GM12801 (cell line): ENCODE measurements around the gene GDAP1L1.

Experiments used
- TF ChIP-seq, protein P1 (sequence below): IDR thresholded peaks from one replicate; pipeline ENCODE4 v1.5.1; 2011; ENCODE audit warnings: control low read depth; ENCODE audit not compliant: insufficient read length; ENCODE audit errors: extremely low read depth

Gene GDAP1L1

DNA sequence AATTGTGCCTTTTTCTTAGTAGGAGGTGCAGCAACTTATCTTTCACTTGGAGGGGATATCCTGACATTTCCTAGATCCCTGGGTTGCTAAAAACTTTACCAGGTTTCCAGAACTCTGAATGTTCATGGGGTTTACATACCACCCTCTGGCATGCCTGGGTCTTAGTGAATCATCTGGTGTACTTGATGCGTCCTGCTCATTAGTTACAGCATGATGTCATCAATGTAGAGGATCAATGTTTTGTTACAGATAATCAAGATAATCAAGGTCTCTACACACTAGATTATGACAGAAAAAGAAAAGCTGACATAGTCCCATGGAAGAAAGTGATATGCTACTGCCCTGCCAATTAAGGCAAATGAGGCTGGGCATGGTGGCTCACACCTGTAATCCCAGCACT lies 36.9 kb downstream of the GDAP1L1 start:
- TF ChIP-seq, protein P1, sequence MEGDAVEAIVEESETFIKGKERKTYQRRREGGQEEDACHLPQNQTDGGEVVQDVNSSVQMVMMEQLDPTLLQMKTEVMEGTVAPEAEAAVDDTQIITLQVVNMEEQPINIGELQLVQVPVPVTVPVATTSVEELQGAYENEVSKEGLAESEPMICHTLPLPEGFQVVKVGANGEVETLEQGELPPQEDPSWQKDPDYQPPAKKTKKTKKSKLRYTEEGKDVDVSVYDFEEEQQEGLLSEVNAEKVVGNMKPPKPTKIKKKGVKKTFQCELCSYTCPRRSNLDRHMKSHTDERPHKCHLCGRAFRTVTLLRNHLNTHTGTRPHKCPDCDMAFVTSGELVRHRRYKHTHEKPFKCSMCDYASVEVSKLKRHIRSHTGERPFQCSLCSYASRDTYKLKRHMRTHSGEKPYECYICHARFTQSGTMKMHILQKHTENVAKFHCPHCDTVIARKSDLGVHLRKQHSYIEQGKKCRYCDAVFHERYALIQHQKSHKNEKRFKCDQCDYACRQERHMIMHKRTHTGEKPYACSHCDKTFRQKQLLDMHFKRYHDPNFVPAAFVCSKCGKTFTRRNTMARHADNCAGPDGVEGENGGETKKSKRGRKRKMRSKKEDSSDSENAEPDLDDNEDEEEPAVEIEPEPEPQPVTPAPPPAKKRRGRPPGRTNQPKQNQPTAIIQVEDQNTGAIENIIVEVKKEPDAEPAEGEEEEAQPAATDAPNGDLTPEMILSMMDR, result no peak

DNA sequence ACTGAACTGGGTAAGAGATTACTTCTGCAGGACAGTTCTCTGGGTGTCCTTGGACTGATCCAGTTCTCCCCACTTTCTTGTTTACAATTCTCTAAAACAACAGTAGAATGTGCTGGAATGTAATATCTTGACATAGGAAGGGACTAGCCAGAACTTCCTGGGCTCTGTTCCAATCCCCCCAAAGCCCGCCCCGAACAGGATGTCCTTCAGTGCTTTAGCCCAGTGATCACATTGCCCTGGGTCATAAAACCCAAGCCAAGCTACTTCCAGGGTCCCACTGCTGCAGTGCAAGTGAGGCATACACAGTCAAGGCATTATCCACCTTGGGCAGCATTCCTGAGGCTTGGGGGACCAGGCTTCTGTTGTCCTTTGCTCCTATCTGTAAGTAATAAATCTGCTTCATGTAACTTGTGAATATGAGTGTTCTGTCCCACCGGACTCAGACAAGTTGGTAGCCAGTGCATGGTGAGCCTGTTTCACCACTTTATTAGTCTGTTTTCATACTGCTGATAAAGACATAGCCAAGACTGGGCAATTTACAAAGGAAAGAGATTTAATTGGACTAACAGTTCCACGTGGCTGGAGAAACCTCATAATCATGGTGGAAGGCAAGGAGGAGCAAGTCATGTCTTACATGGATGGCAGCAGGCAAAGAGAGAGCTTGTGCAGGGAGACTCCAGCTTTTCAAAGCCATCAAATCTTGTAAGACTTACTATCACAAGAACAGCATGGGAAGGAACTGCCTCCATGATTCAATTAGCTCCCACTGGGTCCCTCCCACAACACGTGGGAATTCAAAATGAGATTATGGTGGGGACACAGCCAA lies 40.4 kb downstream of the GDAP1L1 start:
- TF ChIP-seq, protein P1, result no peak

DNA sequence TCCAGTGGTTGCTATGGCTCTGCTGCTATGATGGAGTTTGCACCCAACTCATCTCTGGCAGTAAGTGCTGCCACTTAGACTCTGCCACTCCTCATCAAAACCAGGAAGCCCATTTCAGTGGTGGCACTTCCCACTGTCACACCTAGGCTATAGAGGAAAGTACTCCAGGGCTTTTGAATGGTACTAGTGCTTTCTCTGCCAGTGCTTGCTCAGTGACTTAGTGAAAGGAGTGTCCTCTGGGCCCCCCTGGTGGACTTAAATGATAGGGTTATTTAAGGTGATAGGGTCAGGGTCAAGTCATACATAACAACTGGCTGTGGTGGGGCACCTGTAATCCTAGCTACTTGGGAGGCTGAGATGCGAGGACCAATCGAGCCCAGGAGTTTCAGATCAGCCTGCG lies 41.1 kb downstream of the GDAP1L1 start:
- TF ChIP-seq, protein P1, result no peak

DNA sequence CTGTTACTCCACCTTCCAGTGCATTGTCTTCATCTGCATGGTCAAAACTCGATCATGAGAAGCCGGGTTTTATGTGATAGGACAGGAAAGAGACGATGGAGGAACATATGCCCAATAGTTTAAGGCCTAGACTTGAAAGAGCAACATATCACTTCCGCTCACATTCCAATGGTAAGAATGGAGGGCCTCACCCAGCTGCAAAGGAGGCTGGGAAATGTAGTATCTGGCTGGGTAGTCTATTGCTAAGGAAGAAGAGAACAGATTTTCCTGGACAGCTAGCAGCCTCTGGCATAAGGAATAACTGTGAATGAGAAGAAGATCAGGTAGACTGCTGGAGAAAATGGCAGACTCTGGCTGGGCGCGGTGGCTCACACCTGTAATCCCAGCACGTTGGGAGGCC lies 44.6 kb downstream of the GDAP1L1 start:
- TF ChIP-seq, protein P1, result no peak

DNA sequence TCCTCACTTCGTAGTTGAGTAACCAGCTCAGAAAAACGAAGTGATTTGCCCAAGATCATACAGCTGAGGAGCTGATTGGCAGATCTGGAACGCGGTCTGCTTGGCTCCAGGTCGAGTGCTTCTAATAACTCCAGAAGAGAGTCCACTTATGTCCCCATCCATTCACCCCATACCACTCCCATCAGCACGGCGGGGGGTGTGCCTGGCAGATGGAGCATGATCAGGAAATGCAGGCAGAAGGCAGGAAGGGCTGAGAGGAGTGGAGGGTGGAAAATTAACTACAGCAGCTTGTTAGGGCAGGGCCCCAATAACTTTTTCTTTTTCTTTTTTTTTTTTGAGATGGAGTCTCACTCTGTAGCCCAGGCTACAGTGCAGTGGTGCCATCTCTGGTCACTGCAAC lies 48.9 kb downstream of the GDAP1L1 start:
- TF ChIP-seq, protein P1, result no peak

DNA sequence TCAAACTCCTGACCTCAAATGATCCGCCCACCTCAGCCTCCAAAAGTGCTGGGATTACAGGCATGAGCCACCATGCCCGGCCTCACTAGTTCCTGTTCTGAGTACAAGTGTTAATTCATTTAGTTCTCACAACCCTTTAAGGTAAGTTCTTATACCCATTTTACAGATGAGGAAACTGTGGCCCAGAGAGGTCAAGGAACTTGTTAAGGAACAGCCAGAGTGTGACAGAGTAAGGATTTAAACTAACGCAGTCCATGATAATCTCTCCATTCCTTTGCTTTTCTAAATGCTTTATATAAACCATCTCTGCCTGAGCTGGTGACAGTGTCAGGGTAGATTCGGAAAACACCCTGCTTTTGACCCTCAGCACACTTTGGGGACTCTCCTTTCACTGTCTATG lies 50.6 kb downstream of the GDAP1L1 start:
- TF ChIP-seq, protein P1, result no peak

DNA sequence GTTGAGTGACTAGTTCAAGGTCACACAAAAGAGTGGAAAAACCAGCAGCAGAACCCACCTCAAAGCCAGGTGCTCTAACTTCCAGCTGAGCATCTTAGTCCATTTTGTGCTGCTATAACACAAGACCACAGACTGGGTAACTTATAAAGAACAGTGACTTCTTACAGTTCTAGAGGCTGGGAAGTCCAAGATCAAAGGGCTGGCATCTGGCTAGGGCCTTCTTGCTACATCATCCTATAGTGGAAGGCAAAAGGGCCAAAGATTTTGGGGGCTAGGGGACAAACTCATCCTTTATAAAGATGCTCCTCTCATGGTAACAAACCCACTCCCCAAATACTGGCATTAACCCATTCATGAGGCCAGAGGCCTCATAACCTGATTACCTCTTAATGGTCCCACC lies 54.2 kb downstream of the GDAP1L1 start:
- TF ChIP-seq, protein P1, result no peak
